Eye (tissue), 1 donor: ENCODE measurements around the gene ZNF772.
A peak's percentile ranks its signal among the peaks of the same experiment; 100 is the strongest.

ENCODE experiments used
- DNase-seq: peaks from one replicate; pipeline ENCODE4 v3.0.0-alpha.2; 2015

Gene ZNF772

DNA sequence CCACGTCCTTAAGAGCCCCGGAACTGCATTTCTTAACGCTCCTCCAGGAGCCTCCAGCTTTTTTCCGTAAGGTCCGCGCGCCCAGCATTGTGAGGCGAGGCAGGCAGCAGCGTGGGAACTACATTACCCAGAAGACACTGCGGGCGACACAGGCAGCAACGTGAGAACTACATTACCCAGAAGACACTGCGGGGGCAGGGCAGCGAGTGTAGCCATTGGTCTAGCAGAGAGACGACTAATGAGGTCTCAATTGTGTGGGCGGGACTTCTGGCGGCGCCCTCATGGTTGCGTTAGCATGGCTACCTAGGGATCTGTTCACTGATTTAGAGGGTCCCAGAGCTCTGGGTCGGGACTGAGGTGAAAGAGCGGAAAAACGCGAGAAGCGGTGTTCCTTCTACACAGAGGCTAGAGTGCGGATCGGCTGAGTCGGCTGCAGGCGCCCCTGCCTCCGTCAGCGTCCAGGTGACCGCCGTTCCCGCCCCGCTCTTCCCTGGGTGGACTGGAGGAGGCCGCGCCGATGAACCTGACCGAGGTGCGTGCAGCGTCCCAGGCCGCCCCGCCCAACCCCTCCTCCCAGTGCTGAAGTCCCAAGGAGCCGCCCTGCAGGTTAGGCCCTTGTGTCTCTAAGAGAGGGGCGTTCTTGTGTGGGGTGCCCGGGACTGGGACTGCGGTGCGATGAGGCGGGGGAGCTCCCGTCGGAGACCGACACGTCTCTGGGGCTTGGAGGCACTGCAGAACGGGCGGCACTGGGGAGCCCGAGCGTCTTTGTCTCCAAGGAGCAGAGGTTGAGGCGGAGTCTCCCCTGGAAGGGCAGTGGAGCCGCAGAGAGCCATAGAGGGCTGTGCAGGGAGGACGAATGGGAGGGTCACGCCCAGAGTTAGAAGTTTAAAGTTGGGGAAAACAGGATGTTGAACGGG, 42.0 kb downstream of the ZNF772 start, which contains the start of gene ZNF749:
ZNF749 (plus strand) TSS at position 264 of the 917 bp plus-strand sequence; CDS start at position 518, 254 bp downstream.
- peak; percentile 100 for DNase-seq

GRCh38 chr19:57434386-57435061, 42.8 kb downstream of the ZNF772 start:
- no peak for DNase-seq

DNA sequence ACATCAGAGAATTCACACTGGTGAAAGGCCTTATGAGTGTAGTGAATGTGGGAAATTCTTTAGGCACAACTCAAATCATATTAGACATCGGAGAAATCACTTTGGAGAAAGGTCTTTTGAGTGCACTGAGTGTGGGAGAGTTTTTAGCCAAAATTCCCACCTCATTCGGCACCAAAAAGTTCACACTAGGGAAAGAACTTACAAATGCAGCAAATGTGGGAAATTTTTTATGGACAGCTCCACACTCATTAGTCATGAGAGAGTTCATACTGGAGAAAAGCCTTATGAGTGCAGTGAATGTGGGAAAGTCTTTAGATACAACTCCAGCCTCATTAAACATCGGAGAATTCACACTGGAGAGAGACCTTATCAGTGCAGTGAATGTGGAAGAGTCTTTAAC, 56.3 kb downstream of the ZNF772 start:
- DNase-seq, result no peak

DNA sequence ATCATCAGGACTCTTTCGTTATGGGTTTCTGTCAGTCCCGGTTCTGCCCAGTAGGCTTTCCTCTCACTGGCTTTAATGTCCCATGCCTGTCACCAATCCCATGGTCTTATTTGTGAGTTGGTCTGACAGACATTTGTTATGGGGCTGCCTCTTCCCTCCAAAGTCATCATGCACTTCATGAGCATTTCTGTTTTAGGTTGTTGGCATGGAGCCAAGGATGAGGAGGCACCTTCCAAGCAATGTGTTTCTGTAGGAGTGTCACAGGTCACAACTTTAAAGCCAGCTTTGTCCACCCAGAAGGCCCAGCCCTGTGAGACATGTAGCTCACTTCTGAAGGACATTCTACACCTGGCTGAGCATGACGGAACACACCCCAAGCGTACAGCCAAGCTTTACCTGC, 57.9 kb downstream of the ZNF772 start:
- no peak for DNase-seq
